NB4 (cell line): ENCODE results near the gene CC2D1A.

ENCODE experiments used
- CTCF ChIP-seq: IDR thresholded peaks from one replicate; pipeline ENCODE4 v1.5.1; 2012; ENCODE audit warnings: low read depth, low read length
- MYC ChIP-seq: IDR thresholded peaks from 2 replicates; pipeline ENCODE4 v1.6.1; 2011; ENCODE audit warnings: low read depth, low read length
- POLR2A ChIP-seq: IDR thresholded peaks from 2 replicates; pipeline ENCODE4 v1.6.1; 2011; ENCODE audit warnings: mild to moderate bottlenecking; ENCODE audit not compliant: insufficient read length; ENCODE audit errors: extremely low read depth
- TF ChIP-seq, protein P1 (sequence below): IDR thresholded peaks from 2 replicates; pipeline ENCODE4 v1.6.1; 2011; ENCODE audit warnings: low read depth, low read length

DNA sequence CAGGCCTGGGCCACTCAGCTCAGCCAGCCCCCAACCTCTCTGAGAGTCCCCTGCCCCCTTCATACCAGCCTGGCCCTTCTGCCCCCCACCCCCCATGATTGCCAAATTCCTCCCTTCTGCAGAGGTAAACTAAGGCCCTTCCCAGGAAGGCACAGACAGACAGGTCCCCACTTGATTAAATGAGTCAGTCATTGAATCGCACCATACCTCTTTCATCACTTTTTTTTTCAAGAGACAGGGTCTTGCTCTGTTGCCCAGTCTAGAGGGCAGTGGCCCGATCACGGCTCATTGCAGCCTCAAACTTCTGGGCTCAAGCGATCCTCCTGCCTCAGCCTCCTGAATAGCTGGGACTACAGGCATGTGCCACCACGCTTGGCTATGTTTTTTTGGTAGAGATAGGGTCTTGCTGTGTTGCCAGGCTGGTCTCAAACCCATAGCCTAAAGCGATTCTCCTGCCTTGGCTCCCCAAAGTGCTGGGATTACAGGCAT is 26.2 kb downstream of the CC2D1A start:
- TF ChIP-seq POLR2A, result no peak
- TF ChIP-seq CTCF, result no peak
- TF ChIP-seq, protein P1, sequence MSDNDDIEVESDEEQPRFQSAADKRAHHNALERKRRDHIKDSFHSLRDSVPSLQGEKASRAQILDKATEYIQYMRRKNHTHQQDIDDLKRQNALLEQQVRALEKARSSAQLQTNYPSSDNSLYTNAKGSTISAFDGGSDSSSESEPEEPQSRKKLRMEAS, result no peak
- TF ChIP-seq MYC, result no peak
